GM21619 (cell line): ENCODE data around the gene ZC3H10.
A peak's percentile ranks its signal among the peaks of the same experiment; 100 is the strongest.
"Not testable (repeated sequence)": the region's sequence is repeated elsewhere in the genome, so short reads cannot be mapped to it uniquely, and the experiment has no call there.

Source experiments
- ATAC-seq: cut with Tn5 transposase; IDR thresholded peaks from one replicate; pipeline ENCODE4 v1.9.1; 2021; ENCODE audit not compliant: unreplicated experiment

The ZC3H10 gene, protein sequence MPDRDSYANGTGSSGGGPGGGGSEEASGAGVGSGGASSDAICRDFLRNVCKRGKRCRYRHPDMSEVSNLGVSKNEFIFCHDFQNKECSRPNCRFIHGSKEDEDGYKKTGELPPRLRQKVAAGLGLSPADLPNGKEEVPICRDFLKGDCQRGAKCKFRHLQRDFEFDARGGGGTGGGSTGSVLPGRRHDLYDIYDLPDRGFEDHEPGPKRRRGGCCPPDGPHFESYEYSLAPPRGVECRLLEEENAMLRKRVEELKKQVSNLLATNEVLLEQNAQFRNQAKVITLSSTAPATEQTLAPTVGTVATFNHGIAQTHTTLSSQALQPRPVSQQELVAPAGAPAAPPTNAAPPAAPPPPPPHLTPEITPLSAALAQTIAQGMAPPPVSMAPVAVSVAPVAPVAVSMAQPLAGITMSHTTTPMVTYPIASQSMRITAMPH

DNA sequence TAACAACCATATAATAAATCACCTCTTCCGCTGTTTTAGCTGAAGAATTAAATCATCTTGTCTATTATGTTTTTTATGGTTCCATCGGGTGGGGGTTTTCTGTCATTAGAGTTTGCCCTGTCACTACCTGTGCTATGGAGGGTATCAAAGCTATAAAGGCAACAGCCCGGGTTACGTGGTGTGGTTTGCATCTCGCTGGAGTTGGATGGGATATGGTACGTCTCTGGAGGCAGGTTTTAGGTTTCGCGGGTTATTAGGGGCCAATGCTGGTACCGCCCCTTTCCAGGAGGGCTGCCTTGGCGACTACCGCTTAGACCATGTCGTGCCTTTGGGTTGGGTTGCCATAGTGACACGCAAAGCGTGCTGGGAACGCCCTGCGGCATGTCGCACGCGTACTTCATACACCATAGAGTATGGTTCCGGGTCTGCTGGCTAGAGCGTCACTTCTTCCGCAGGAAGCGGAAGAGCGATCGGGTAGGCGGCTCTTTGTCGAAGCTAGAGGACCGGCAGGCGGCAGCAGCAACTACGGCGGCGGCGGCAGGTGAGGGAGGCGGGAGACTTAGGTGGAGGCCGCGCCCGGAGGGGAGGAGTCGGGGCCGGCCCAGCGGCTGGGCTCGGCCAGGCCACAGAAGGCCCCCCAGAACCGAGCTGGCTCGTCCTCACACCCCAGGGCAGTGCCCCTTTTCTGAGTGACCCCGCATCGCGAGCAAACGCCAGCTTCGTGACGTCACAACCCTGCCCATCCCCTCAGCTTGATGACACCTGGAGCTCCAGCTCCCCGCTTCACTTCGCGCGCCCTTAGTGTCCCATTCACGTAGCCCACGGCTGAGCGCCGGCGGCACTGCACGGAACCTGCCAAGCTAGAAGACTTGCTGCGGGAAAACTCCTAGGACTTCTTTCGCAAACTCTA is at the start of gene ZC3H10:
TSS of gene ZC3H10 (plus strand) at position 489 of the 910 bp plus-strand sequence. CDS start 2,297 bp downstream, outside the sequence.
- peak; percentile 76 for ATAC-seq

DNA sequence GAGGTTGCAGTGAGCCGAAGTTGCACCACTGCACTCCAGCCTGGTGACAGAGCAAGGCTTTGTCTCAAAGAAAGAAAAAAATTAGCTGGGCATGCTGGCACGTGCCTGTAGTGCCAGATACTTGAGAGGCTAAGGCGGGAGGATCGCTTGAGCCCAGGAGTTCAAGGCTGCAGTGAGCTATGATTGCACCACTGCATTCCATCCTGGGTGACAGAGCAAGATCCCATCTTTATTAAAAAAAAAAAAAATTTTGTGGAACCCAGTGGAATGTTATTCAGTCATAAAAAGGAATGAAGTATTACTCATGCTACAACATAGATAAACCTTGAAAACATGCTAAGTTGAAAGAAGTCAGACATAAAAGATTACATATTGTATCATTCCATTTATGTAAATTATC is 46.4 kb upstream of the ZC3H10 start:
- no peak for ATAC-seq

DNA sequence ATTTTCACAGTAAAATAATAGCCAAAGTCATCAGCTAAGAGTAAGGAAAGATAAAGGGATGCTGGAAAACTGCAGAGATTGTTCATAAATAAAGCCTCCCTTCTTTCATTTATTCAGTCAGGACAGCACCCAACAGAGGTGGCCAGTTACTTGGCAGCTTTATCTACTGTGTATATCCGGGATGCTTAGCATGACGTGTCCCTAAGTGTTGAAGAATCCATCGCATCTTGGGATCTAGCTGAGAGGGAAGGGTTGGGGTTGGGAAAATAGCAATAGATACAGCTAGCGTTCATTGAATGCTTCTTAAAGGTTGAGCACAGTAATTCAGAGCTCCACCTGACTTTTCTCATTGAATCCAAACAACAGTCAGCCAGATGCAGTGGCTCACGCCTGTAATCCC is 43.7 kb upstream of the ZC3H10 start:
- no peak for ATAC-seq

DNA sequence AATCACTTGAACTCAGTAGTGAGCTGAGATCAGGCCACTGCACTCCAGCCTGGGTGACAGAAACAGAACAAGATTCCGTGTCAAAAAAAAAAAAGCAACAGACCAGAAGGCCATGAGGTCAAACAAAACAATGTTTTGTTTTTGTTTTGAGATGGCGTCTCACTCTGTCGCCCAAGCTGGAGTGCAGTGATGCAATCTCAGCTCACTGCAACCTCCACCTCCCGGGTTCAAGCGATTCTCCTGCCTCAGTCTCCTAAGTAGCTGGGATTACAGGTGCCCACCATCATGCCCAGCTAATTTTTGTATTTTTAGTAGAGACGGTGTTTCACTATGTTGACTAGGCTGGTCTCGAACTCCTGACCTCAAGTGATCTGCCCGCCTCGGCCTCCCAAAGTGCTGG is 40.1 kb upstream of the ZC3H10 start:
- ATAC-seq: not testable (repeated sequence)

DNA sequence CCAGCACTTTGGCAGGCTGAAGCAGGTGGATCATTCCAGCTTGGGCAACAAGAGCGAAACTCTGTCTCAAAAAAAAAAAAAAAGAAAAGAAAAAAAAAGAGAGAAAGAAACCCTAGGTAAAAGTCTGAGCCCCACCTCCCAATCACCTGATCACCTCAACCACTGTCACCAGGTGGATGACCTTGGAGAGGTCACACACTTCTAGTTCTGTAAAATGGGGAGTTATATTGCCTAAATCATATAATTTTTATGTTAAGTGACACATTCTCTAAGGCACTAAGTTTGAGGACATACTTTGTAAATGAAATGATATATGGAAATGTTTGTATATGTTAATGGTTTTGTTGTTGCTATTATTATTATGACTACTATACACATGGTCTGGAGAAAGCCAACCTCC is 39.6 kb upstream of the ZC3H10 start:
- no peak for ATAC-seq

DNA sequence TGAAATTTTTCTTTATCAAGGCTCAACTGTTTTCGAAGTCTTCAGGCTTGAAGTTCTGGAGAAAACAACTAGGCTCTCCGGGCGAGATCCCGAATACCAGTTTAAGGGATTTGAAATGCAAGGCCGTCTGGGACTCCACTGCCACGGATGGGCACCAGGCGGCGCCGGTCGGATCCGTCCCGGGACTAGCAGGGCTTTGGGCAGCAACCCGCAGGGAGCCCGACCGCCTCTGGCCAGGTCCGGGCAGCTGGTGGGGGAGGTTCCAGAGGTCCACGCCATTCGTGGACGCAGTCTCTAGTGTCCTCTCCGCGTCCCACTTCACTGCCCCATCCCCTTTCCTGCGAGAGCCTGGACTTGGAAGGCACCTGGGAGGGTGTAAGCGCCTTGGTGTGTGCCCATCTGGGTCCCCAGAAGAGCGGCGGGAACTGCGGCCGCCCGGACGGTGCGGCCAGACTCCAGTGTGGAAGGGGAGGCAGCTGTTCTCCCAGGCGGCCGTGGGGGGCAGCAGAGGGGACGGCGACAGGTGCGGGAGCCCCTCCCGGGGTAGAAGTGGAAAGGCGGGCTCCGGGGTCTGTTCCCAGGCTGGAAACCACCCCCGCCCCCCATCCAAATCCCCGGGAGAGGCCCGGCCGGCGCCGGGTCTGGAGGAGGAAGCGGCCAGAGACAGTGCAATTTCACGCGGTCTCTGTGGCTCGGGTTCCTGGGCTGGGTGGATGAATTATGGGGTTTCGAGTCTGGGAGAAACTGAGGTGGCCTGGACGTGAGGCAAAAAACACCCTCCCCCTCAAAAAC is 38.9 kb upstream of the ZC3H10 start:
- peak; percentile 61 for ATAC-seq

DNA sequence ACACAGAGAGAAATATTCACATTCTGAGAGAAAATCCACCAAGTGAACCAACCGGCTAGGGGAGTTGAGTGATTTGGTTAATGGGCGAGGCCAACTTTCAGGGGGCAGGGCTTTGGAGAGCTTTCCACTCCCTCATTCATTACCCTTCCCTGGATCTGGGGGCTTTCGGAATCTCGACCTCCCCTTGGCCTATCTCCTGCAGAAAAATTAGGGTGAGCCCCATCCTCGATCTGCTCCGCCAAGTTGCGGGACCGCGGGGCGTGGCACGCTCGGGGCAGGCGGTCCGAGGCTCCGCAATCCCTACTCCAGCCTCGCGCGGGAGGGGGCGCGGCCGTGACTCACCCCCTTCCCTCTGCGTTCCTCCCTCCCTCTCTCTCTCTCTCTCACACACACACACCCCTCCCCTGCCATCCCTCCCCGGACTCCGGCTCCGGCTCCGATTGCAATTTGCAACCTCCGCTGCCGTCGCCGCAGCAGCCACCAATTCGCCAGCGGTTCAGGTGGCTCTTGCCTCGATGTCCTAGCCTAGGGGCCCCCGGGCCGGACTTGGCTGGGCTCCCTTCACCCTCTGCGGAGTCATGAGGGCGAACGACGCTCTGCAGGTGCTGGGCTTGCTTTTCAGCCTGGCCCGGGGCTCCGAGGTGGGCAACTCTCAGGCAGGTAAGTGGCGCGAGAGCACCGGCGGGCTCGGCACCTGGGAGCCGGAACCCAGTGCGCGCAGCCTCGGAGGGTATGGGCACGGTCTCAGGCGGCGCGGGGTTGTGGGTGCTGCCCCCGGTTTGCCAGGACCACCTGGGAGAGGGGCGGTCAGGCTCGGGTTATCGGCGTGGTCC is 38.1 kb upstream of the ZC3H10 start, which contains the start of gene ERBB3:
TSS of gene ERBB3 (plus strand) at position 443 of the 833 bp plus-strand sequence. CDS start at position 579, 136 bp downstream.
- ATAC-seq: peak; percentile 37

DNA sequence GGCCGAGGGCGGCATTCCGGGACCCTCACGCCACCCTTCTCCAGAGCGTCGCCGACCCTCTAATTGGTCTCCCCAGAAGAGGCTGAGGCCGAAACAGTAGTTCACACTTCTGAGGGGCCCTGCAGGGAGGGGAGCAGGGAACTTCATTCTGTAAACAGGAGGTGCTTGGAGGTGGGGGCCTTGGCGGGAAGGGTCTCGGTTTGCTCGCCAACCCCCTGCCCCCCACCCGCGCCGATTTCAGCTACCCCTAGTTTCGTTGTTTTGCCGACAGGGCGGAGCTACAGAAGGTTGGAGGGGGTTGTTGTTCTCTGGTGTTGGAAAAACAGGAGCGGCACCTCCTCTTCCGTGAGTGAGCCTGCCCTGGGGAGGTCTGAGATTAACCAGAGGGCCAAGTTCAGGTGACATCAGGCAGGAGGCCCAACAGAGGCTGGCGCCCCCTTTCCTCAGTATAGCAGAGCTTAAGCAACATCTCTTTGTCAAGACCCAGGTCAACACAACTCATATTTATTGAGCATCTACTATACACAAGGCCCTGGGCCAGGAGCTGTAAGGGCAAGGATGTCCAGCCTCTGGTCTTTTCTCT is 37.4 kb upstream of the ZC3H10 start:
- ATAC-seq: no peak

DNA sequence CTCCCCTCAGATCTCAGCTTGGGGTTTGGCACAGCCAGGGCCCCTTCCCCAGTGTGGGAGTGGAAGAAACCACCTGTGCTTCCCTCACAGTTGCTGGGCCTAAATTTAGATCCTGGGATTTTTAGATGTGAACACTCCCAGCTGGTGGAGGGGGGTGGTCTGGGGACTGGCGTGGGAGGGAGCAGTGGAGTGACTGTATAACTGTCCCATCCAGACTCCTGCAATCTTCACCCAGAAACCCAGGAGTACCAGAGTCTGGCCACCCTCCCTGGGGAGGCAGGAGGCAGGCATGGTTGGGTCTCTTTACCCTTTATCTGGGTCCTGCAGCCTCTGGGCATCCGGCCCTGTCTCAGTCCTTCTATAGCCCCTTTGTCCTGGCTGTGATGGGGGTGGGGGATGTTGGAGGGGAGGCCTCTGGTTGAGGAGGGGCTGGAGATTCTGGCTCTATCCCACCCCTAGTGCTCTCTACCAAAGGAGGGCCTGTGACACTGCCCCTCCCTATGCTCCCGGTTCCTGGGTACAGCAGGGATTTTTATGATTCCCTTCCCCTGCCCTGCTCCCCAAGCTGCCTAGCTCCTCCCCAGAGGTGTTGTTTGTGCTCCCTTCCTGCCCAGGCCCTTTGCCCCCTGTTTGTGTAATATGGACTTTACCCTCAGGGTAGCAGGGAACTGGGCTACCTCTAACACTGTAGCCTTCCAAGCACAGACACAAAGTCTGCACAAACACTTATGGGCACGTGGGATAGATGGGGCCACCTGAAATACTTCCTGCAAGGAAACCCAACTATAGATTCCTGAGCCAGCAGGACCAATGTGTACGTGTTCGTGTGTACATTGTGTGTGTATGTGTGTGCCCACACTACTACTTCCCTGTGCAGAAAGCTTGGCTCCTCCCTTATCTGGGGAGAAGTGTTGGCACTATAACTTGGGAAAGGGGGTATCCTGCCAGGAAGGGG is 36.4 kb upstream of the ZC3H10 start:
- no peak for ATAC-seq

DNA sequence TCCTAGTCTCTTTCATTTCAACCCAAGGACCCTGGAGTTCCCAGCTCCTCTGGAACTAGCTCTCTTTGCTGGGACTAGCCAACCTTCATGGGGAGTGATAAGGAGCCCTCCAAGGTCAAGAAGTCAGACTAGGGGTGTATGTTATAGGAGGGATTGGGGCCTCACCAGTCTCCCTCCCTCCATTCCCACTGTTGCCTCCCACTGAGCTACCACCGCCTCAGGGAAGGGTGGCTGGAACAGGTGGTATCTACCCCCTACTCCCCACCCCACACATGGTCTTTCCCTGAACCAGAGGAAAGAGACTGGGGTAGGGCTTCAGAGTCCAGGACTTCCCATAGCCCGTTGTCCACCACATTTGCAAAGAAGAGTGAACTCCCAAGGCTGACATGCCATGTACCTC is 35.7 kb upstream of the ZC3H10 start:
- no peak for ATAC-seq

DNA sequence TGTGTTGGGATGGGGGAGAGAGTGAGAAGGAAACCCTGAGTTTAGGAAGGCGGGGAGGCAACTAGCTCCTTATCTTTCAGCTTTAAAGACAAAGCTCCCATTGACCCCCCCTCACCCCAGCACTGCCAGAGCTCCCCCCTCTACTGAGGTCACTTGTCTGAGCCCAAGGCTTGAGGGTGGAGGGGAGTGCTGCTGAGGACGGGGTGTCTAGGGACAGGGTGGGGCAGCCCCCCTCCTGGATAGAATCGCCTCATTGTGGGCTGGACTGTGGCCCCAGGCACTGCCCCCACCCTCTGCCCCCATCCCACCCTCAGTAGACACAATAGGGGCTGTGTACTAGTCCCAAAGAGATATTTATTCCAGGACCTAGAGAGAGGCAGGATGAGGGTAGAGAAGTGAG is 35.1 kb upstream of the ZC3H10 start:
- ATAC-seq: no peak

DNA sequence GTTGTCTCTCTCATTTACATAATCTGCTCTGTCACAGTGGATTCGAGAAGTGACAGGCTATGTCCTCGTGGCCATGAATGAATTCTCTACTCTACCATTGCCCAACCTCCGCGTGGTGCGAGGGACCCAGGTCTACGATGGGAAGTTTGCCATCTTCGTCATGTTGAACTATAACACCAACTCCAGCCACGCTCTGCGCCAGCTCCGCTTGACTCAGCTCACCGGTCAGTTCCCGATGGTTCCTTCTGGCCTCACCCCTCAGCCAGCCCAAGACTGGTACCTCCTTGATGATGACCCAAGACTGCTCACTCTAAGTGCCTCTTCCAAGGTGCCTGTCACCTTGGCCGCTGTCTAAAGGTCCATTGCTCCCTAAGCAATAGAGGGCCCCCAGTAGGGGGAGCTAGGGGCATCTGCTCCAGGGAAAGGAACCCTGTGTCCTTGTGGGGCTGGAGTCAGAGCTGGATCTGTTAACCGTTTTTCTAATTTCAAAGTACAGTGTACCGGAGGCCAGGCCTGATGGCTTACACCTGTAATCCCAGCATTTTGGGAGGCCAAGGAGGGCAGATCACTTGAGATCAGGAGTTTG is 33.0 kb upstream of the ZC3H10 start:
- no peak for ATAC-seq

DNA sequence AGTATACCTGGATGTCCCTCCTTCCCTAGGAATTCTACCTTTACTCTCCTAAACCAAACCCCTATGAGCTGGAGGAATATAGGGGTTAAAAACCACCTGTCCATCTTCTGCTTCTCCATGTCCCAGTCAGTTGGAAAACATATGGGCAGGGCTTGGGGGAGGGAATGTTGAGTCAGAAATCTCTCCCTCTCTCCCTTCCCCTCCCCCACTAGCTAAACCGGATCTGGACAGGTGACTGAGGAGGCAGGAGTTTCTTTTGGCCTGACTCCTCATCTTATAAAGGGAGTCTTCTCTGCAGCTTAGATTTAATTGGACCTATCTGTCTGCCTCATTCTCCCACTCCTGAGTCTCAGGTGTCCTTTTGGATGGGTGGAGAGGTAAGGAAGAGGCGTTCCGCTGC is 32.0 kb upstream of the ZC3H10 start:
- no peak for ATAC-seq

DNA sequence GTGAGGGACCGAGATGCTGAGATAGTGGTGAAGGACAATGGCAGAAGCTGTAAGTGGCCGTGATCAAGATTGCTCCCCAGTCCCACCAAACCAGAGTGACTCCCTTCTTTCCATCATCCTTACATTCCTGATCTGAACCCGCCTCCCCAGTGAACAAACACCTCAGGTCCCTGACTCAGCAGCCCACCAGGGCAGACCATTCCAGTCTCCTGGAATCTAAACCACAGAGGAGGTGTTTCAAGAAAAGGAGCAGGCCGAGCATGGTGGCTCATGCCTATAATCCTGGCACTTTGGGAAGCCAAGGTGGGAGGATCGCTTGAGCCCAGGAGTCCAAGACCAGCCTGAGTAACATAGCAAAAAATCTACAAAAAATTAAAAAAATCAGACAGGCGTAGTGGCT is 31.5 kb upstream of the ZC3H10 start:
- ATAC-seq: no peak

DNA sequence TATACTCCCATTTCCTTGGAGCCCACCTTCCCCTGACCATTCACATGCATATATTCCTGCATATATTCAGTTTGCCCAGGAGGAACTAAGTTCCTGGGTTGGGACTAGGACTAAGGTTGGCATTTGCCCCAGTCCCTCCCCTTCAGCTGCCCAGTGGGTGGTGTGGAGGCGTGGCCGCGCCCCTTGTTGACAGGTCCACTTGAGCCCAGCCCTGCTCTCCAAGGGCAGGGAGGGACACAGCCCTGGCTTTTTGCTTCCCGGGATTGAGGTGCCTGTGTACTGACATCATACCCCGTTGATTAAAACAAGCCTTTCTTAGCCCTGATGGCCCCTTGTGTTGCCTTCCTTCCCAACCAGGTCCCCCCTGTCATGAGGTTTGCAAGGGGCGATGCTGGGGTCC is 30.8 kb upstream of the ZC3H10 start:
- ATAC-seq: no peak

DNA sequence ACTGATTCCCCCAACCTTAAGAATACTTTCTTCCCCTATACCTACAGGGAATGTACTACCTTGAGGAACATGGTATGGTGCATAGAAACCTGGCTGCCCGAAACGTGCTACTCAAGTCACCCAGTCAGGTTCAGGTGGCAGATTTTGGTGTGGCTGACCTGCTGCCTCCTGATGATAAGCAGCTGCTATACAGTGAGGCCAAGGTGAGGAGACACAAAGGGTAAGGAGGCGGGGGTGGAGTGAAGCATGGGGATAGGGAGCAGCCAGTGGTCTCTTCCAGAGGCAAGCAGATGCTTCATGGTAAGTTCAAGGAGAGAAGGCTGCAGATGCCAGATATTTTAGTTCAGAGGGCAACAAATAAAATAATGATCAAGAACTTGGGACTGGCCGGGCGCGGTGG is 20.3 kb upstream of the ZC3H10 start:
- no peak for ATAC-seq

DNA sequence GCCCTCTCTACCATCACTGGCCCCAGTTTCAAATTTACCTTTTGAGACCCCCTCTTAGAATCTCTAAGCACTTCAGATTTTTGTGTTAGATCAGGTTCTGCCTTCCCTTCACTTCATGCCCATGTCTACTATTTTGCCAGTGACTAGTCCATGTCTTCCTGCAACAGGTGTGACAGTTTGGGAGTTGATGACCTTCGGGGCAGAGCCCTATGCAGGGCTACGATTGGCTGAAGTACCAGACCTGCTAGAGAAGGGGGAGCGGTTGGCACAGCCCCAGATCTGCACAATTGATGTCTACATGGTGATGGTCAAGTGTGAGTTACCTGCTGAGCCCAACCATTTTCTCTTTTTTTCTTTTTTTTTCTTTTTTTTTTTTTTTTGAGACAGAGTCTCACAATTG is 19.5 kb upstream of the ZC3H10 start:
- ATAC-seq: no peak

DNA sequence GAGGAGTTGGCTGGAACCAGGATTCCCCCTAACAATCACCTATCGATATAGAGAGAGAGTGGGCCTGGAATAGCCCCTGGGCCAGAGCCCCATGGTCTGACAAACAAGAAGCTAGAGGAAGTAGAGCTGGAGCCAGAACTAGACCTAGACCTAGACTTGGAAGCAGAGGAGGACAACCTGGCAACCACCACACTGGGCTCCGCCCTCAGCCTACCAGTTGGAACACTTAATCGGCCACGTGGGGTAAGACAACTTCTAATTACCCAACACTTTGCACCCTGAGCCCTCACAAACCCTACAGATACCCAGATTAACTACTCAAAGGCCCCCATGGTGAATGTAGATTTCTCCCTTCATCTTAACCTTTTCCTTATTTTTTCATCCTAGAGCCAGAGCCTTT is 18.3 kb upstream of the ZC3H10 start:
- no peak for ATAC-seq
